Measurements from ENCODE around the gene JPH3.

JPH3 gene

DNA sequence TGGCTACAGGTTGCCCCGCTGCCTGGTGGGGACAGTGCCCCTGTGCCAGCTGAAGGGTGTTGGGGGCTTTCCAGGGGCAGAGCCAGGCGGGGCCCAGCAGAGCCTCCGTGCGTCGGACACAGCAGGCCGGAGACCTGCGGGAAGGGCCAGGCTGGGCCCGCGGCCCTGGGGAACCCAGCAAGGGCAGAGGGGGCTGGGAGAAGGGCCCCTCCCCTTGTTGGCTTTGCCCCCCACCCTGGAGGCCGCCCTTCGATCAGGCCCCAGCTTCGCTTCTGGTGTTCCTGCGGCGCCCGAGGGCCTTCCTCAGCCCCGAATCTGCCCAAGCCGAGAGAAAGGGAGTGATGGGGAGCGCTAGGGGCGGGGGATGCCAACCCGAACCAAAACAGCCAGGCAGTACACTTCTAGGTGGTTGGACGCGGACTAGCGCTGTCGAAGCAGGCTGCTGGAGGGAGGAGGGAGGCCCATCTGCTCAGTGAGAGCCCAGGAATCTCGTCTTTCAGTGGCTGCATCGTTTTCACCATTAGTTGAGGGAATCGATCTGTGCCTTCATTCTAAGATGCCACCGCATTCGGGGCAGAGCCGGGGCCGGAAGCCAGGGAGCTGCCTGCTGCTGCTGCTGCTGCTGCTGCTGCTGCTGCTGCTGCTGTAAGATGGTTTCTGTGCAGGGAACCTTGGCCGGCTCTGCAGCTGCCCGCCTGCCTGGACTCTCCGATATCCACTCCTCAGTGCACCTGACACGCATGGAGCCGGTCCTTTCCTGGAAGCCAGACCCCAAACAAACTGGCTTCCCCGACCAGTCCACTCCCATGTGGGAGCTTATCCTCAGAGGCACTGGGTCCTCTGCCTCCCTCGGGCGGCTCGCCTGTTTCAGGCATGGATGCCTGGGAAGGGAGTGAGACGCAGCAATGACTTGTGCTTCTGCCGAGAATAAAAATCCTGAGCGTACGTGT, 1.7 kb downstream of the JPH3 start:
- H3K4me1 ChIP-seq (ENCODE audit: control insufficient read depth, insufficient read depth, low read length): peaks cover 11% of the 10 kb centered on the region
- H3K27me3 ChIP-seq (ENCODE audit: control insufficient read depth, insufficient read depth, low read length): peaks cover 23% of the 10 kb centered on the region
- peak overlapping the region; percentile 95 for H3K4me3 ChIP-seq (ENCODE audit: low read depth, low read length)
- H3K36me3 ChIP-seq (ENCODE audit: control insufficient read depth, insufficient read depth, low read length): no peaks in the 10 kb centered on the region
- H3K27ac ChIP-seq (ENCODE audit: low read depth, low read length): no peak overlapping the region
- no peaks in the 10 kb centered on the region for H3K9me3 ChIP-seq (ENCODE audit: control insufficient read depth, insufficient read depth, low read length)
- H3K9ac ChIP-seq (ENCODE audit: low read depth, low read length): no peak overlapping the region

DNA sequence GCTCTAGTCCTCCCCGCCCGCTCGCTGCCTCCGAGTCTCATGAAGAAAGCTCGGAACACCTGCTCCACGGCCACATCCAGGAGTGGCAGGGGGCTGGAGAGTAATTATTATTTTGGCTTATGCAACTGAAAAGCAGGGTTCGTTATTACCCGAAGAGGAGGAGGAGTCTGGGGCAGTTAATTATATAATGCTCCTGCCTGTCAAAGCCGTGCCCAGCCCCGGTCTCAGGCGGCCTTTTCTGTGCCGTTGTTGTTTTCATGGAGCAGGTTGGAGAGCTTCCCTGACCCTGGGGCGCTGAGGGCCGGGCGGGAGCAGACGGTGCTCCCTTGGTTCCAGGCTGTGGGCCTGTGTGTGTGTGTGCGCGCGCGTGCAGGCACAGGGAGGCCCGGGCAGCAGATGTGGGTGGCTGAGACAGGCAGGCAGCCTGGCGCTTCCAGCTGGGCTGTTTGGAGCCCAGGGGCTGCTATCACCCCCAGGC, 2.4 kb downstream of the JPH3 start:
- Histone ChIP-seq H3K27ac (ENCODE audit: low read depth, low read length) (no peak overlapping the region), H3K27me3 (ENCODE audit: control insufficient read depth, insufficient read depth, low read length) (peaks cover 23% of the 10 kb centered on the region), H3K9ac (ENCODE audit: low read depth, low read length) (no peak overlapping the region), H3K36me3 (ENCODE audit: control insufficient read depth, insufficient read depth, low read length) (no peaks in the 10 kb centered on the region), H3K9me3 (ENCODE audit: control insufficient read depth, insufficient read depth, low read length) (no peaks in the 10 kb centered on the region), H3K4me1 (ENCODE audit: control insufficient read depth, insufficient read depth, low read length) (peaks cover 11% of the 10 kb centered on the region), H3K4me3 (ENCODE audit: low read depth, low read length) (peak overlapping the region; percentile 95)

DNA sequence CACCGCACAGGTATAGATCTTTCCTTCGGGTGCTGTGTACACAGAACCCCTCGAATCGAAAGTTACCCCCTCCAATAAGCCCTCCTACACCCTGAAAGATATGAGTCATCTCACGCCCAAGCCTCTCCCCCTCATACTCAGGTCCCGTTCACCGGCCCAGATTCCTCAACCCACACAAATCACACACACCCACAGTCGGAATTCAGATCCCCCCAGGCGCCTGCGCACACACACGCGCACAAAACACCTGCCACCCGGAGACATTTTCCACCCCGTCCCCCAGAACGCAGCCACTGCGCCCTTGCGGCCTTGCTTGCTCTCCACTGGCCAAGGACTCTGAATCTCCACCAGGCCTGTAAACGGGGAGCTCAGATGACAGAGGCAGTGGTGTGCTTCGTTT, 4.9 kb downstream of the JPH3 start:
- H3K27me3 ChIP-seq (ENCODE audit: control insufficient read depth, insufficient read depth, low read length): peaks cover 20% of the 10 kb centered on the region
- H3K9ac ChIP-seq (ENCODE audit: low read depth, low read length): no peak overlapping the region

DNA sequence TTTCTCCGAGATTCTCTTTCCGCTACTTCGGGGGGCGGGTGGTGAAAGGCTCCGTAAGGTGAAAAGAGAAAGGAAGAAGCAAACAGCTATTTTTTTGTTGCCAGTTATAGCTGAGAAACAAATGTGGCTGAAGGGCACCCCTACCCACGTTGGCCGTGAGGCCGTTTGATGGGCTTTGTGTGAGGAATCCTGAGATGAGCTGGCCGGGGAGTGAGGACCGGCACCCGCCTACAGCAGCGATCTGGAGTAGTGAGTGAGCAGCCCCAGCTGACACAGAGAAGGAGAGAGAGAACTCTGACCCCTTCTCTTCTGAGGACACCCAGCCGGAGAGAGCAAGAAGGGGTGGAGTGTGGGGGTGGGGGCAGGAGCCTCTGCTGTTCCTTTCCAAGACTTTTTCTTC, 5.6 kb downstream of the JPH3 start:
- Histone ChIP-seq H3K27me3 (ENCODE audit: control insufficient read depth, insufficient read depth, low read length) (peaks cover 20% of the 10 kb centered on the region), H3K4me3 (ENCODE audit: low read depth, low read length) (no peak overlapping the region), H3K9ac (ENCODE audit: low read depth, low read length) (no peak overlapping the region), H3K27ac (ENCODE audit: low read depth, low read length) (no peak overlapping the region), H3K36me3 (ENCODE audit: control insufficient read depth, insufficient read depth, low read length) (no peaks in the 10 kb centered on the region), H3K9me3 (ENCODE audit: control insufficient read depth, insufficient read depth, low read length) (no peaks in the 10 kb centered on the region), H3K4me1 (ENCODE audit: control insufficient read depth, insufficient read depth, low read length) (peaks cover 5% of the 10 kb centered on the region)

More for the DNA sequence above, 4.9 kb downstream of the JPH3 start:
- no peaks in the 10 kb centered on the region for H3K9me3 ChIP-seq (ENCODE audit: control insufficient read depth, insufficient read depth, low read length)
- no peak overlapping the region for H3K27ac ChIP-seq (ENCODE audit: low read depth, low read length)
- H3K4me1 ChIP-seq (ENCODE audit: control insufficient read depth, insufficient read depth, low read length): peaks cover 5% of the 10 kb centered on the region
- H3K36me3 ChIP-seq (ENCODE audit: control insufficient read depth, insufficient read depth, low read length): no peaks in the 10 kb centered on the region
- H3K4me3 ChIP-seq (ENCODE audit: low read depth, low read length): no peak overlapping the region

DNA sequence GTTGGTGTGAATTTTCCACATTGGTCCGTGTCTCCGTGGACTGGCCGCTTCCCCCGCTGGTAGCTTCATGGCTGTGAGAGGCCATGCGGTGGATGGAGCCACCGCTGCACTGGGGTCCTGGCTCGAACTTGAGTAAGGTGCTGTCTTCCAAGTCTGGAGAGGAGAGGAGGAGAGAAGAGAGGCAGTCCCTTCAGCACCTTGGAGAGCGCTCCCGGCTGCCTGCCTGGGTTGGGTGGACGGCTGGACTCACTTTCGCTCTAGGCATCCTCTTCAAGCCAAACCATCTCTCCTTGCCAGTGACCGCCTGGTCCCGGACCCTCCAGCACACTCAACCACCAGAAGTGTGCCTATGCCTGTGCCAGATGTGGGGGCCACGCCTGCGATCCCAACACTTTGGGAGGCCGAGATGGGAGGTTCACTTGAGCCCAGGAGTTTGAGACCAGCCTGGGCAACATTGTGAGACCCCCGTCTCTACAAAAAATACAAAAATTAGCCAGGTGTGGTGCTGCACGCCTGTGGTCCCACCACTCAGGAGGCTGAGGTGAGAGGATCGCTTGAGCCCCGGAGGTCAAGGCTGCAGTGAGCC, 6.2 kb downstream of the JPH3 start:
- no peak overlapping the region for H3K9ac ChIP-seq (ENCODE audit: low read depth, low read length)
- H3K36me3 ChIP-seq (ENCODE audit: control insufficient read depth, insufficient read depth, low read length): no peaks in the 10 kb centered on the region
- no peak overlapping the region for H3K4me3 ChIP-seq (ENCODE audit: low read depth, low read length)
- no peak overlapping the region for H3K27ac ChIP-seq (ENCODE audit: low read depth, low read length)
- H3K9me3 ChIP-seq (ENCODE audit: control insufficient read depth, insufficient read depth, low read length): no peaks in the 10 kb centered on the region
- peaks cover 15% of the 10 kb centered on the region for H3K27me3 ChIP-seq (ENCODE audit: control insufficient read depth, insufficient read depth, low read length)
- H3K4me1 ChIP-seq (ENCODE audit: control insufficient read depth, insufficient read depth, low read length): peaks cover 5% of the 10 kb centered on the region

DNA sequence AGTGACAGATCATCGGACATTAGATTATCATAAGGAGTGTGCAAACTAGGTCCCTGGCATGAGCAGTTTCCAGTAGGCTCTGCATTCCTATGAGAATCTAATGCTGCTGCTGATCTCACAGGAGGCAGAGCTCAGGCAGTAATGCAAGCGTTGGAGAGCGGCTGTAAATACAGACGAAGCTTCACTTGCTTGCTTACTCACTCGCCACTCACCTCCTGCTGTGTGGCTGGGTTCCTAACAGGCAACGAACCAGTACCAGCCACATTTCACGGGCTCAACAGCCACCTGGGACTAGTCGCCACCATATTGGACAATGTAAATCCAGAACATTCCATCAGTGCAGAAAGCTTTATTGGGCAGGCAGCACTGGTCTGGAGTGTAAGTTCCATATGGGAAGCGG, 7.7 kb downstream of the JPH3 start:
- no peak overlapping the region for H3K27ac ChIP-seq (ENCODE audit: low read depth, low read length)
- no peaks in the 10 kb centered on the region for H3K9me3 ChIP-seq (ENCODE audit: control insufficient read depth, insufficient read depth, low read length)
- H3K4me1 ChIP-seq (ENCODE audit: control insufficient read depth, insufficient read depth, low read length): no peaks in the 10 kb centered on the region
- H3K9ac ChIP-seq (ENCODE audit: low read depth, low read length): no peak overlapping the region
- H3K36me3 ChIP-seq (ENCODE audit: control insufficient read depth, insufficient read depth, low read length): no peaks in the 10 kb centered on the region
- no peak overlapping the region for H3K4me3 ChIP-seq (ENCODE audit: low read depth, low read length)
- H3K27me3 ChIP-seq (ENCODE audit: control insufficient read depth, insufficient read depth, low read length): peaks cover under 1% of the 10 kb centered on the region; the same call in 1 of the 2 replicates

DNA sequence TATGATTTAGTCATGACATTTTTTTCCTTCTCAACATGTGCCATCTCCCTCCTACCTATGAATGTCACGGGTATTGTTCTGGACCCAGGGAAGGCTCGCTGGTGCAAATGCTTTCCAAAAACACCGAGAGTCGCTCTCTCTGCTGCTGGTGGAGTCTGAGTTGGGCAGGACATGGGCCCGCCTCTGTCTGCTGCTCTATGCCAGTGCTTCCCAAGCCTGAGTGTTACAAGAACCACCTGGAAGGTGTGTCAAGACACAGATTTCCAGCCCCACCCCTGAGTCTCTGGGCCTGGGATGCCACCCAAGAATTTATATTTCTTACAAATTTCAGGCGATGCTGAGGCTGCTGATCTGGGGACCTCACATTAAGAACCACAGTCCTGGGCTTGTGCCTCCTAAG, 9.1 kb downstream of the JPH3 start:
- no peak overlapping the region for H3K27ac ChIP-seq (ENCODE audit: low read depth, low read length)
- no peak overlapping the region for H3K4me3 ChIP-seq (ENCODE audit: low read depth, low read length)

DNA sequence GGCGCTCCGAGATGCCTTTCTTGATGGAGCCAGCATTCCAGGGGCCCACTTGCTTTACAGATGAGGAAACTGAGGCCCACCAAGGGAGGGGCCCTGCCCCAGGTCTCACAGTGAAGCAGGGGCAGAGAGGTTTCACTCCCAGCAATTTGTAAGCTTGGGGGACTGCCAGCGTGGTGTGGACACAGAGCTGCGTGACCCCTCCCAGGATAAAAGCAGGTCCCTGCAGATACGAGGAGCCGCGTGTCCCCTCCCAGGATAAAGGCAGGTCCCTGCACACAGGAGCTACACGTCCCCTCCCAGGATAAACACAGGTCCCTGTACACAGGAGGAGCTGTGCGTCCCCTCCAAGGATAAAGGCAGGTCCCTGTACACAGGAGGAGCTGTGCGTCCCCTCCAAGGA, 11.7 kb downstream of the JPH3 start:
- Histone ChIP-seq H3K9me3 (ENCODE audit: control insufficient read depth, insufficient read depth, low read length) (no peaks in the 10 kb centered on the region), H3K9ac (ENCODE audit: low read depth, low read length) (no peak overlapping the region), H3K27me3 (ENCODE audit: control insufficient read depth, insufficient read depth, low read length) (no peaks in the 10 kb centered on the region), H3K4me3 (ENCODE audit: low read depth, low read length) (no peak overlapping the region), H3K27ac (ENCODE audit: low read depth, low read length) (no peak overlapping the region), H3K4me1 (ENCODE audit: control insufficient read depth, insufficient read depth, low read length) (no peaks in the 10 kb centered on the region), H3K36me3 (ENCODE audit: control insufficient read depth, insufficient read depth, low read length) (no peaks in the 10 kb centered on the region)

More for the DNA sequence above, 9.1 kb downstream of the JPH3 start:
- H3K36me3 ChIP-seq (ENCODE audit: control insufficient read depth, insufficient read depth, low read length): no peaks in the 10 kb centered on the region
- H3K9me3 ChIP-seq (ENCODE audit: control insufficient read depth, insufficient read depth, low read length): no peaks in the 10 kb centered on the region
- no peaks in the 10 kb centered on the region for H3K4me1 ChIP-seq (ENCODE audit: control insufficient read depth, insufficient read depth, low read length)
- no peaks in the 10 kb centered on the region for H3K27me3 ChIP-seq (ENCODE audit: control insufficient read depth, insufficient read depth, low read length)
- H3K9ac ChIP-seq (ENCODE audit: low read depth, low read length): no peak overlapping the region

DNA sequence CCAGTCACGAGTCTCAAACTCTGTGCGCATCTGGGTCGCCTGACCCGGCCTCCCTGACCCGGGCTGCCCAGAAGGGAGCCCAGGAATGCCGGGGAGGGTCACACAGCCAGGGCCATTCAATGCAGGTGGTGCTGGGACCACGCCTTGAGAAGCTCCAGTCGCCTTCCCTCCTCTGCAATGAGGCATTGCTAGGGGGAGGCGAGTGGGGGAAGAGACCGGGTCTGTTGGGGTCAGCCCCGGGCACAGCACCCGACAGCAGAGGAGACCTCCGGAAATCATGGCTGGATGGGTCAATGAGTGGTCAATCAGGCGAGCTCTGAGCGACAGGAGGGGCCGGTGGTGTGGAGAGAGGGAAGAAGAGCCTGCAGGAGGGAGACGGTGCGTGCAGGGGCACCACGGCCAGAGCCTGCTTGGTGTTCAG, 13.3 kb downstream of the JPH3 start:
- Histone ChIP-seq H3K4me3 (ENCODE audit: low read depth, low read length) (no peak overlapping the region), H3K9ac (ENCODE audit: low read depth, low read length) (no peak overlapping the region), H3K27ac (ENCODE audit: low read depth, low read length) (no peak overlapping the region), H3K36me3 (ENCODE audit: control insufficient read depth, insufficient read depth, low read length) (no peaks in the 10 kb centered on the region), H3K4me1 (ENCODE audit: control insufficient read depth, insufficient read depth, low read length) (peaks cover 7% of the 10 kb centered on the region; the same call in 1 of the 2 replicates), H3K9me3 (ENCODE audit: control insufficient read depth, insufficient read depth, low read length) (no peaks in the 10 kb centered on the region), H3K27me3 (ENCODE audit: control insufficient read depth, insufficient read depth, low read length) (no peaks in the 10 kb centered on the region)

DNA sequence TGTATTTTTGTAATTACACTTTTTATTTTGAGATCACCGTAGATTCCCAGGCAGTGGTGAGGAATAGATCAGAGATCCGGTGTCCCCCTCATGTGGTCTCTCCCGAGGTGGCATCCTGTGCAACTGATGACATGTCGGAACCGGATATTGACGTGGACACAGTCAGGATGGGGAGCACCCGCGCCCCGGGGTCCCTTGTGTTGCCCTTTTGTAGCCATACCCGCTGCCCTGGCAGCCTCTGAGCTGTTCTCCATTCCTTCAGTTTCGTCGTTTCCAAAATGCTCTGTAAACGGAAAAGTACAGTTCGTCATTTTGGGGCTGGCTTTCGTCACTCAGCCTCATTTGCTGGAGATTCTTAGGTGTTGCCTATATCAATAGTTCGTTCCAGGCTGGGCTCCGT, 14.2 kb downstream of the JPH3 start:
- Histone ChIP-seq H3K4me1 (ENCODE audit: control insufficient read depth, insufficient read depth, low read length) (peaks cover 7% of the 10 kb centered on the region; the same call in 1 of the 2 replicates), H3K27ac (ENCODE audit: low read depth, low read length) (no peak overlapping the region), H3K9ac (ENCODE audit: low read depth, low read length) (no peak overlapping the region), H3K27me3 (ENCODE audit: control insufficient read depth, insufficient read depth, low read length) (no peaks in the 10 kb centered on the region), H3K4me3 (ENCODE audit: low read depth, low read length) (no peak overlapping the region), H3K36me3 (ENCODE audit: control insufficient read depth, insufficient read depth, low read length) (no peaks in the 10 kb centered on the region), H3K9me3 (ENCODE audit: control insufficient read depth, insufficient read depth, low read length) (no peaks in the 10 kb centered on the region)

DNA sequence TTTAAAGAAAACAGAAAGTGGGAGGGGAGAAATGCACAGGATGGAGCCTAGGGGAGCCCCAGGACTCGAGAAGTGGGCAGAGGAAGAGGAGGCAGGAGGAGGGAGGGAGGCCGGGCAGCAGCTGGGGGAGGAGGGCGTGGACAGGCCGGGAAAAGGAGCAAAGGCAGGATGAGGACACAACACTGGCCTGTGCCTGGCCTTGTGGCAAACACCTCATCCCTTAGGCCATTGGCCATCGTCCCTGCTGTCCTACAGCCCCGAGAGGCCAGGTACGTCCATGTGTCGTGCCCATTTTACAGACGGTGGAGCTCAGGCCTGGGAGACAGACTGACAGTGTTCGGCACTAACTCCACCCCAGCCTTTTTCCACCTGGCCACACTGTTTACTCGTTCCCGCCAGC, 15.9 kb downstream of the JPH3 start:
- Histone ChIP-seq H3K9ac (ENCODE audit: low read depth, low read length) (no peak overlapping the region), H3K27me3 (ENCODE audit: control insufficient read depth, insufficient read depth, low read length) (no peaks in the 10 kb centered on the region), H3K27ac (ENCODE audit: low read depth, low read length) (no peak overlapping the region), H3K9me3 (ENCODE audit: control insufficient read depth, insufficient read depth, low read length) (no peaks in the 10 kb centered on the region), H3K4me1 (ENCODE audit: control insufficient read depth, insufficient read depth, low read length) (peaks cover 7% of the 10 kb centered on the region; the same call in 1 of the 2 replicates), H3K36me3 (ENCODE audit: control insufficient read depth, insufficient read depth, low read length) (no peaks in the 10 kb centered on the region), H3K4me3 (ENCODE audit: low read depth, low read length) (no peak overlapping the region)
